ENCODE measurements around the gene SPATA31E1. TPM values are rescaled to one million over a fixed set of nuclear protein-coding genes. Genes with fewer than 3 reads are reported as not detected.
"Not testable (repeated sequence)": the region's sequence is repeated elsewhere in the genome, so short reads cannot be mapped to it uniquely, and the experiment has no call there.

Gene SPATA31E1
- total RNA-seq, 5 donors from 2014 or later (not counting 1 experiment from before 2014, with no cell fraction given): not detected

- Mint-ChIP-seq H3K36me3 (no peaks in the 10 kb centered on the region), H3K4me1 (no peaks in the 10 kb centered on the region), H3K4me3 (no peak overlapping the region), H3K27ac (no peak overlapping the region), H3K9me3 (no peaks in the 10 kb centered on the region), H3K27me3 (peaks cover 3 to 24% of the 10 kb centered on the region in 2 donors)
- Histone ChIP-seq H3K27ac (ENCODE audit: low read length) (no peak overlapping the region), H3K4me1 (ENCODE audit: control insufficient read depth in 1 of 2, extremely low read depth in 1 of 2, insufficient read depth in 2 of 2, low read length in 2 of 2) (no peaks in the 10 kb centered on the region), H3K9me3 (no peaks in the 10 kb centered on the region), H3K36me3 (ENCODE audit: control insufficient read depth in 2 of 2, extremely low read depth in 1 of 2, insufficient read depth in 1 of 2, low read length in 1 of 2) (no peaks in the 10 kb centered on the region), H3K27me3 (replicated peaks in 1 of 2; ENCODE audit: control insufficient read depth in 2 of 2, extremely low read depth in 1 of 2, insufficient read depth in 2 of 2, low read length in 1 of 2) (peaks cover 0 to 9% of the 10 kb centered on the region in 2 experiments), H3K4me3 (ENCODE audit: control insufficient read depth in 1 of 2, extremely low read depth in 1 of 2, low read length in 1 of 2) (no peak overlapping the region)
- no peak for ATAC-seq (replicated peaks in 1 of 4)
- ChIA-PET CTCF (no interaction called here), POLR2A (interaction anchor here in 1 of 2 donors (0.6 kb wide), 1 partner anchor 25 kb away, joined by 3 read pairs; no protein-coding TSS in a partner anchor)
- WGBS (ENCODE audit: insufficient coverage): 14% methylated on average over 1 of the region's 2 CpGs
- no peak for DNase-seq
These were observed 38.2 kb upstream of the SPATA31E1 start for GRCh38 chr9:87844506-87844905.

- H3K27me3 Mint-ChIP-seq: peaks cover 3 to 24% of the 10 kb centered on the region in 2 donors
- H3K4me3 ChIP-seq (ENCODE audit: control insufficient read depth in 1 of 2, extremely low read depth in 1 of 2, low read length in 1 of 2); H3K36me3 ChIP-seq (ENCODE audit: control insufficient read depth in 2 of 2, extremely low read depth in 1 of 2, insufficient read depth in 1 of 2, low read length in 1 of 2); POLR2A ChIA-PET; DNase-seq; H3K9me3 ChIP-seq; ATAC-seq (replicated peaks in 1 of 4); H3K27me3 ChIP-seq (replicated peaks in 1 of 2; ENCODE audit: control insufficient read depth in 2 of 2, extremely low read depth in 1 of 2, insufficient read depth in 2 of 2, low read length in 1 of 2); H3K4me3 Mint-ChIP-seq; H3K4me1 Mint-ChIP-seq; H3K27ac ChIP-seq (ENCODE audit: low read length); H3K27ac Mint-ChIP-seq; H3K4me1 ChIP-seq (ENCODE audit: control insufficient read depth in 1 of 2, extremely low read depth in 1 of 2, insufficient read depth in 2 of 2, low read length in 2 of 2); H3K36me3 Mint-ChIP-seq; CTCF ChIA-PET; H3K9me3 Mint-ChIP-seq: not testable (repeated sequence)
- WGBS (ENCODE audit: insufficient coverage): no CpG with 5 or more reads among the region's 2 CpGs
These were observed 34.9 kb upstream of the SPATA31E1 start for GRCh38 chr9:87847817-87848216.

GRCh38 chr9:87849144-87849758 lies 33.4 kb upstream of the SPATA31E1 start:
- H3K4me3 Mint-ChIP-seq: no peak overlapping the region
- ChIA-PET CTCF (no interaction called here), POLR2A (no interaction called here)
- DNase-seq: no peak
- Histone ChIP-seq H3K4me1 (ENCODE audit: control insufficient read depth in 1 of 2, extremely low read depth in 1 of 2, insufficient read depth in 2 of 2, low read length in 2 of 2) (no peaks in the 10 kb centered on the region), H3K27me3 (replicated peaks in 1 of 2; ENCODE audit: control insufficient read depth in 2 of 2, extremely low read depth in 1 of 2, insufficient read depth in 2 of 2, low read length in 1 of 2) (peaks cover 0 to 3% of the 10 kb centered on the region in 2 experiments), H3K4me3 (ENCODE audit: control insufficient read depth in 1 of 2, extremely low read depth in 1 of 2, low read length in 1 of 2) (no peak overlapping the region), H3K36me3 (ENCODE audit: control insufficient read depth in 2 of 2, extremely low read depth in 1 of 2, insufficient read depth in 1 of 2, low read length in 1 of 2) (no peaks in the 10 kb centered on the region), H3K9me3 (no peaks in the 10 kb centered on the region), H3K27ac (ENCODE audit: low read length) (no peak overlapping the region)
- H3K27ac Mint-ChIP-seq: no peak overlapping the region
- no peak for ATAC-seq (replicated peaks in 1 of 4)
- peaks cover 3 to 21% of the 10 kb centered on the region in 2 donors for H3K27me3 Mint-ChIP-seq
- WGBS (ENCODE audit: insufficient coverage): 100% methylated on average over 1 of the region's 3 CpGs
- H3K9me3 Mint-ChIP-seq: no peaks in the 10 kb centered on the region
- H3K4me1 Mint-ChIP-seq: no peaks in the 10 kb centered on the region
- no peaks in the 10 kb centered on the region for H3K36me3 Mint-ChIP-seq

- Mint-ChIP-seq H3K36me3 (no peaks in the 10 kb centered on the region), H3K27me3 (peaks cover 3 to 12% of the 10 kb centered on the region in 2 donors), H3K4me1 (no peaks in the 10 kb centered on the region), H3K27ac (no peak overlapping the region), H3K4me3 (no peak overlapping the region), H3K9me3 (no peaks in the 10 kb centered on the region)
- CTCF ChIA-PET: no interaction called here
- H3K4me1 ChIP-seq (ENCODE audit: control insufficient read depth in 1 of 2, extremely low read depth in 1 of 2, insufficient read depth in 2 of 2, low read length in 2 of 2): no peaks in the 10 kb centered on the region
- POLR2A ChIA-PET: no interaction called here
- DNase-seq (no peak), ATAC-seq (replicated peaks in 1 of 4) (no peak)
- no peaks in the 10 kb centered on the region for H3K9me3 ChIP-seq
- no peaks in the 10 kb centered on the region for H3K36me3 ChIP-seq (ENCODE audit: control insufficient read depth in 2 of 2, extremely low read depth in 1 of 2, insufficient read depth in 1 of 2, low read length in 1 of 2)
- 82% methylated on average over 3 of the region's 4 CpGs for WGBS (ENCODE audit: insufficient coverage)
- peaks cover 0 to 6% of the 10 kb centered on the region in 2 experiments for H3K27me3 ChIP-seq (replicated peaks in 1 of 2; ENCODE audit: control insufficient read depth in 2 of 2, extremely low read depth in 1 of 2, insufficient read depth in 2 of 2, low read length in 1 of 2)
- H3K4me3 ChIP-seq (ENCODE audit: control insufficient read depth in 1 of 2, extremely low read depth in 1 of 2, low read length in 1 of 2): no peak overlapping the region
- no peak overlapping the region for H3K27ac ChIP-seq (ENCODE audit: low read length)
These were observed 32.3 kb upstream of the SPATA31E1 start for GRCh38 chr9:87850391-87850790.

- H3K4me3 Mint-ChIP-seq; H3K4me1 Mint-ChIP-seq; H3K27ac Mint-ChIP-seq; ATAC-seq (replicated peaks in 1 of 4); H3K9me3 ChIP-seq; H3K36me3 ChIP-seq (ENCODE audit: control insufficient read depth in 2 of 2, extremely low read depth in 1 of 2, insufficient read depth in 1 of 2, low read length in 1 of 2); H3K4me1 ChIP-seq (ENCODE audit: control insufficient read depth in 1 of 2, extremely low read depth in 1 of 2, insufficient read depth in 2 of 2, low read length in 2 of 2); H3K9me3 Mint-ChIP-seq; H3K36me3 Mint-ChIP-seq; DNase-seq; H3K27ac ChIP-seq (ENCODE audit: low read length); CTCF ChIA-PET; POLR2A ChIA-PET; H3K4me3 ChIP-seq (ENCODE audit: control insufficient read depth in 1 of 2, extremely low read depth in 1 of 2, low read length in 1 of 2): not testable (repeated sequence)
- peaks cover 10 to 20% of the 10 kb centered on the region in 2 donors for H3K27me3 Mint-ChIP-seq
- 83% methylated on average over 1 of the region's 4 CpGs for WGBS (ENCODE audit: insufficient coverage)
- H3K27me3 ChIP-seq (replicated peaks in 1 of 2; ENCODE audit: control insufficient read depth in 2 of 2, extremely low read depth in 1 of 2, insufficient read depth in 2 of 2, low read length in 1 of 2): peaks cover 0 to 10% of the 10 kb centered on the region in 2 experiments
These were observed 31.5 kb upstream of the SPATA31E1 start for GRCh38 chr9:87851186-87851585.

- no peak for ATAC-seq (replicated peaks in 1 of 4)
- CTCF ChIA-PET: no interaction called here
- Mint-ChIP-seq H3K27me3 (peaks cover 8 to 16% of the 10 kb centered on the region in 2 donors), H3K4me3 (no peak overlapping the region), H3K9me3 (no peaks in the 10 kb centered on the region), H3K27ac (no peak overlapping the region), H3K36me3 (no peaks in the 10 kb centered on the region), H3K4me1 (no peaks in the 10 kb centered on the region)
- Histone ChIP-seq H3K4me3 (ENCODE audit: control insufficient read depth in 1 of 2, extremely low read depth in 1 of 2, low read length in 1 of 2) (no peak overlapping the region), H3K36me3 (ENCODE audit: control insufficient read depth in 2 of 2, extremely low read depth in 1 of 2, insufficient read depth in 1 of 2, low read length in 1 of 2) (no peaks in the 10 kb centered on the region), H3K9me3 (no peaks in the 10 kb centered on the region), H3K27me3 (replicated peaks in 1 of 2; ENCODE audit: control insufficient read depth in 2 of 2, extremely low read depth in 1 of 2, insufficient read depth in 2 of 2, low read length in 1 of 2) (peaks cover 0 to 14% of the 10 kb centered on the region in 2 experiments), H3K4me1 (ENCODE audit: control insufficient read depth in 1 of 2, extremely low read depth in 1 of 2, insufficient read depth in 2 of 2, low read length in 2 of 2) (no peaks in the 10 kb centered on the region), H3K27ac (ENCODE audit: low read length) (no peak overlapping the region)
- POLR2A ChIA-PET: no interaction called here
- DNase-seq: no peak
- WGBS (ENCODE audit: insufficient coverage): 86% methylated on average over 4 of the region's 7 CpGs
These were observed 29.4 kb upstream of the SPATA31E1 start for GRCh38 chr9:87853302-87853701.
